SW480 (cell line): ENCODE data around the gene PES1.
A peak's percentile ranks its signal among the peaks of the same experiment; 100 is the strongest.
"Not testable (repeated sequence)": the region's sequence is repeated elsewhere in the genome, so short reads cannot be mapped to it uniquely, and the experiment has no call there.

ENCODE experiments used
- DNase-seq: peaks from one replicate; pipeline ENCODE4 v3.0.0-alpha.2; 2016; ENCODE audit warnings: low spot score

The PES1 gene

DNA sequence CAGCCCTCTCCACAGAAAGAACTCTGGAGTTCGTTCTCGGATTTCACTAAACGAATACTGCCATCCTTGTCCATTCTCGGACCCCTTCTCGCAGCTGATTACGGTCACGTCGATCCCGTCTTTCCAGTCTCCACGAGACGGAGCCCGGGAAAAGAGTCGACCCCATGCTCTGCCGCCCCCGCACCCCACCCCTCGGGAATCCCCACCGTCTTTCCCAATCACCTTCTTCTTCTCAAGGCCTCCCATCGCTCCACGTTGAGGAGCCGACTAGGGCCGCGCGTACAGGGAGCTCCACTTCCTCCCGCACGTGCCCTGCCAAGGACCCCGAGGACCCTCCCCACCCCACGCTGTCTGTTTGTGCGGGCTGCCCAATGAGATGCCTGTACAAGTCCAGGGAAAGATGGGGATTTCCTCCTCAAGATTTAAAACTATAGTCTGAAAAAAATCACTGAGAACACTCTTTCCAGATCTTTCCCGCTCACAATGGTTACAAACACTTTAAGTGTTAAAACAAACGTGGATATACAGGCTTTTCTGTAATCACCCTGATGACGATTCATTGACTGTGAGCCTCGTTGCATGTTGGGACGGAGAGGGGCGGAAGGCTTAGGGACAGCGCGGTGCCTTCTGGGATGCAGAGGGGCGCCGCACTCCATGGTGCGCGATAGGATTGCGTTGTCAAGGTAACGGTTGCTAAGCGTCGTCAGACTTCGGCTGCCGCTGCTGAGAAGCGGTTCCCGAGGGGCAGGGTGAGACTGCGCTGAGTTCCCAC lies at the start of gene PES1:
Gene PES1, minus strand, starts transcription at position 323 of the 772 bp plus-strand sequence. Its CDS starts 77 bp downstream, at position 246.
- peak; percentile 98 for DNase-seq

DNA sequence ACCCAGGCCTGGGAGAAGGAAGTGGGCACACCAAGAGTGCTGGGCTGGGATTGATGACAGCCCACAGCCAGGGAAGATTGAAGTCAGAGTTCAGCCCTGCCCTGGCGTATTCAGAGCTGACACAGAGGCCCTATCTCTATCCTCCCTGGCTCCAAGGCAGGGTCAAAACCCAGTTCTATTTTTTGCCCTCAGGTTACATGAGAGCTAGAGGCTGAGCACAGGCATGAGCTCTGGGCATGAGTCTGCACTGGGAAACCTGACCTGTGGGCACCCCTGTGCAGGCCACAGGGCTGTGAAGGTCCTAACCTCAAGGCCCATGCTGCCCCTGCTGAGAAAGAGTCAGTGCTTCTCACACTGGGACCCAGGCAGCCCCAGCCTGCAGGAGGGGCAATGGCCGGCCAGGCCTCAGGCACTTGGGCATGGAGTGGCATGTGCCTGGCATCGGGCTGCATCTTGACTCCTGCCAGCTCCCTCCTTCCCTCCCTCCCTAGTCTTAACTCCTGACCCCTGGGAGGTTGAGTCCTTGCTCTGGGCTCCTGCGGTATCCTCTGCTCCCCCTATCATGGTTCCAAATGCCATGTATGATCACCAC lies 49.2 kb upstream of the PES1 start:
- DNase-seq = no peak

- no peak for DNase-seq
These were observed 48.7 kb upstream of the PES1 start for GRCh38 chr22:30640361-30640760.

DNA sequence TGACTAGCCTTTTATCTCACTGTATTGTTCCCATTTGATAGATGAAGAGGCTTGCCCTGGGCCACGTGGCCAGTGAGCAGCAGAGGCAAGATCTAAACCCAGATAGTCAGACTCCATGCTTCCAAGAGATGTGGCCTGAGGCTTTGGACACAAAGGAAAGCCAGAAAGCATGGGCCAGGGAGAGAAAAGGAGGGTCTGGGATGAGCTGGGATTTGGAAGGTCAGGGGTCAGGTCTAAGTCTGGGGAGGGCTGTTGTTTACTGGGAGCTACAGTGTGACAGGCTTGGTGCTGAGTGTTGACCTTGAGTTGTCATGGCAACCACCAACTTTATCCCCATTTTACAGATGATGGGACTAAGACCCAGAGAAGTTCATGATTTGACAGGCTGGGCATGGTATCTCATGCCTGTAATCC lies 46.0 kb upstream of the PES1 start:
- no peak for DNase-seq

GRCh38 chr22:30636226-30637077 lies 44.7 kb upstream of the PES1 start:
- peak; percentile 49 for DNase-seq

DNA sequence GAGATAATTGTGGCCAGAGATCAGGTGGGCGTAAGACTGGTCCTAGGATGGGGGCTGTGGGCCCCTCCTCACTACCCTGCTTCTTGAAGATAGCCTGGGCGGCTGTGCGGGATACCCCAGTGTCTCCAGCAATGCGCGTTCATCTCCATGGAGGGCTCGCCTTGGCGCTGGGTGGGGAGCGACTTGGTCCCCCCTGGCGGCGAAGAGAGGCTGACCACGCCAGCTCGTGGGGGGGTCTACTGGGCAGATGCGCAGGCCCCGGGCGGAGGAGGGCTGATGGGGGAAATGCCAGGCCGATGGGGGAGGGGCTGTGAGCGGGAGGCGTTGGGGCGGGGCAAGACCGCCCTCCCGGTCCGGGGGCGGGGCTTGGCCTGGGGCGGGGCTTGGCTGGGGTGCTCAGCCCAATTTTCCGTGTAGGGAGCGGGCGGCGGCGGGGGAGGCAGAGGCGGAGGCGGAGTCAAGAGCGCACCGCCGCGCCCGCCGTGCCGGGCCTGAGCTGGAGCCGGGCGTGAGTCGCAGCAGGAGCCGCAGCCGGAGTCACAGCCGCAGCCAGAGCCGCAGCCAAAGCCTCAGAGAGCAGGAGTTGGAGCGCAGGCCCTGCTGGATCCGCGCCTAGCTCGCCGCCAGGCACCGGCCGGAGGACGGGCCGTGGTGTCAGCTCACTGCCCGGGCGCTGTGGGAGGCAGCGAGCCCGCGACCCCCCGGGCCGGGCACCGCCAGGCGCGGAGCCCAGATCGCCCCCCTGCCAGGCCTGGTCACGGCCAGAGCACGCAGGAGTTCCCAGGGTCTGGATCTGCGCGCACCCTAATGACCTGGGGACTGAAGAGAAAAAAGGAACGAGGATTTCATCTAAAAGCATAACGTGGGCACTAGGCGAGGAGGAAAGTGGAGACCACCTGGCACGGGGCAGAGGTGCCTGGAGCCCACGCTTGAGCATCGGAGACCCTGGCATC lies 43.8 kb upstream of the PES1 start, which contains the start of gene SLC35E4:
Gene SLC35E4, plus strand, starts transcription at position 509 of the 953 bp plus-strand sequence. CDS start 670 bp downstream, outside the sequence.
- peak; percentile 81 for DNase-seq

DNA sequence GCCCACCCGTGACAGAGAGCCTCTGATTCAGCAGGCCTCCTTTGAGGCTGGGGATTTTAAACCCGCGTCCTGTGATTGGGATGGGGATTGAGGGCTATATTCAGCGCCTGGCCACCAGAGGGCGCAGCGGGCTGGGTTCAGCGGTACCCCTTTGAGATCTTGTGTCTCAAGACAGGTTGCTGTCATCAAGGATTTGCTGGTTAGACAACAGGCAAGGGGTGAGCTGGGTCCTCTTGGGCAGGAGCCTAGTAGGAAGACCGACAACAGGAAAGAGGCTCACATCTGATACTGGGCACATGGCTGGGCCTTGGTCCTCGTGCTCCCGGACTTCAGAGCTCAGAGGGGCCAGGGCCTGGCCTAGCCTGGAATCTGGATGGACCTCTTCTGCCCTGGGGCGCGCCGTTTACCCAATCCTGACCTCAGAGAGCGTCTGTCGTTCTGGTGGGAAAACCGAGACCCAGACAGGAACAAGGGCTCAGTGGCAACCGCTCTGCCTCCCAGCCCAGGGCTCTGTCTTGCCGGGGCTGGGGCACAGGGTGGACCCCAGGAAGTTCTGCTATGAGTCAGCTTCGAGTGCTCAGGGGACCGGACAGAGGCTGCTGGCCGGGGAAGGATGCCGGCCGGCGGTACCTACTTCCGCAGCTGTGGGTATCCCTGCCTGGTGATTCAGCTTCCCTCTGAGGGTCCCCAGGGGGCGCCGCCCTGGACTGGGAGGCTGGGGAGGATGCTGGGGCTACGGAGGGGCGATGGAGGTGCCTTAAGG lies 42.9 kb upstream of the PES1 start:
- DNase-seq = peak; percentile 88

- DNase-seq = not testable (repeated sequence)
These were observed 39.8 kb upstream of the PES1 start for GRCh38 chr22:30631469-30631868.

DNA sequence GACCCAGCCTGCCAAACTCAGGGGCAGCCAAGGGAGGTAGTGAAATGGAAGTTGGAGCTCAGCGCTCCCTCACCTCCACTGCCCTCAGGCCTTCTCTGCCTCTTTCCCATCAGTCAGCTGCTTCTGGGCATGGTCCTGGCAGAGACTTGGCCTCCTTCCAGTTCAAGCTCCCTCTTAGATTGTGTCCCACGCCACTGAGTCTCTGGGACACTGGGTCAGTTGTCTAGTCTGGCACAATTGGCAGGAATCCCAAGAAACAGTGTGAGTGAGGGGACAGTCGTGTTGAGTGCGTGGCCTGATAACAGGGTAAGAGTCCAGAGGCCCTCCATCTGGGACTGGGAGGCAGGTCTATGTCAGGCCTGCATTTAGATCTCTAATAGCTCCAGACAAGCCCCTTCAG lies 36.8 kb upstream of the PES1 start:
- DNase-seq = no peak

GRCh38 chr22:30627471-30627870 lies 35.8 kb upstream of the PES1 start:
- DNase-seq = no peak

DNA sequence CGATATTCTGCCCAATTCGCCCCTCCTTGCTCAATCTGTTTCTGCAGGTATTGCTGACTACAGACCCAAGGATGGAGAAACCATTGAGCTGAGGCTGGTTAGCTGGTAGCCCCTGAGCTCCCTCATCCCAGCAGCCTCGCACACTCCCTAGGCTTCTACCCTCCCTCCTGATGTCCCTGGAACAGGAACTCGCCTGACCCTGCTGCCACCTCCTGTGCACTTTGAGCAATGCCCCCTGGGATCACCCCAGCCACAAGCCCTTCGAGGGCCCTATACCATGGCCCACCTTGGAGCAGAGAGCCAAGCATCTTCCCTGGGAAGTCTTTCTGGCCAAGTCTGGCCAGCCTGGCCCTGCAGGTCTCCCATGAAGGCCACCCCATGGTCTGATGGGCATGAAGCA lies 34.7 kb upstream of the PES1 start:
- DNase-seq = no peak

DNA sequence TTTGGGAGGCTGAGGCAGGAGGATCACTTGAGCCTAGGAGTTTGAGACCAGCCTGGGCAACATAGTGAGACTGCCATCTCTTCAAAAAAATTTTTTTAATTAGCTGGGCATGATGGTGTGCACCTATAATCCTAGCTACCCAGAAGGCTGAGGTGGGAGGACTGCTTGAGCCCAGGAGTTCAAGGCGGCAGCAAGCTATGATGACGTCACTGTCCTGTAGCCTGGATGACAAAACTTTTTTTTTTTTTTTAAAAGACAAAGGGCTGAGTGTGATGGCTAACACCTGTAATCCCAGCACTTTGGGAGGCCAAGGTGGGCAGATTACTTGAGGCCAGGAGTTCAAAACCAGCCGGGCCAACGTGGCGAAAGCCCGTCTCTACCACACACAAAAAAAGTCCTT lies 28.2 kb upstream of the PES1 start:
- DNase-seq = not testable (repeated sequence)

GRCh38 chr22:30617819-30618218 lies 26.1 kb upstream of the PES1 start:
- no peak for DNase-seq

- no peak for DNase-seq
These were observed 23.8 kb upstream of the PES1 start for GRCh38 chr22:30615543-30615954.

- no peak for DNase-seq
These were observed 23.2 kb upstream of the PES1 start for GRCh38 chr22:30614879-30615278.

GRCh38 chr22:30614268-30614667 lies 22.6 kb upstream of the PES1 start:
- no peak for DNase-seq

GRCh38 chr22:30612789-30613188 lies 21.1 kb upstream of the PES1 start:
- DNase-seq = no peak

GRCh38 chr22:30611197-30611596 lies 19.5 kb upstream of the PES1 start:
- no peak for DNase-seq

DNA sequence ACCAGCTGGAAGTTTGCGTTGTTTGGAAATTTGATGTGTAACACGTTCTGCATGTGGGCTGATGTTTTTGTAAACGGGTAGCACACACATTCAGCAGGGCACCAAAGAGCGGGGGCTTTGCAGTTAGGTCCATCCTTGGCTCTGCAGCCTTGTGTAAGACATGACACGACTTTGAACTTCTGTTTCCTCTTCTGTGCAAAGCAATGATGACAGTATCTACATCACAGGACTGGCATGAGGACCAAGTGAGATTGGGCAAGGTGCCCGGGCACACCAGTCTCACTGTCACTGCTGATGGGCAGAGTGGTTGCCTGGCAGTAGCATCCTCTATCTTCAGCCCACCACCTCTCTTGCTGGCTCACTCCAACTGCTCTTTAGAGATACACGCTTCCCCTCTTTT lies 18.6 kb upstream of the PES1 start:
- DNase-seq = no peak
